ENCODE results near the gene IPCEF1. TPM values are rescaled to one million over a fixed set of nuclear protein-coding genes. Genes with fewer than 3 reads are reported as not detected.

Gene IPCEF1
- total and polyA plus RNA-seq, 2 of the 8 experiments (the other 6 are each of a cell fraction or from before 2014, with no cell fraction given), result 0.41 to 0.78 TPM

- TF ChIP-seq CTCF (IDR thresholded peaks at IDR 0.05; ENCODE audit: control extremely low read depth in 1 of 3, insufficient read depth in 1 of 3, low read depth in 1 of 3, low read length in 3 of 3), result no peak
These were observed 42.5 kb downstream of the IPCEF1 start (continued) for GRCh38 chr6:154314084-154314483.
